Astrocyte of the spinal cord (primary cell): ENCODE measurements around the gene CYB561D1.

ENCODE experiments used
- DNase-seq: peaks from one replicate; pipeline ENCODE4 v3.0.0; 2011; ENCODE audit warnings: low read depth, low spot score
- H3K4me3 ChIP-seq: 2 replicates; pipeline ENCODE4 v1.5.1; 2011; ENCODE audit warnings: low read depth, mild to moderate bottlenecking, low read length, moderate library complexity
- in situ Hi-C: cut with HindIII; loops from 2 replicates; pipeline ENCODE4 v1.10.0; 2017; ENCODE audit warnings: low sequenced_read_pairs
- TF ChIP-seq, protein P1 (sequence below): IDR thresholded peaks from 2 replicates; pipeline ENCODE4 v1.5.1; 2012; ENCODE audit warnings: low read depth, mild to moderate bottlenecking, low read length, inconsistent platforms

The CYB561D1 gene

GRCh38 chr1:109481646-109482045 is 12.2 kb upstream of the CYB561D1 start:
- no peak for DNase-seq
- in situ Hi-C loops, result no loop called here
- no peak overlapping the region for H3K4me3 ChIP-seq
- TF ChIP-seq, protein P1, sequence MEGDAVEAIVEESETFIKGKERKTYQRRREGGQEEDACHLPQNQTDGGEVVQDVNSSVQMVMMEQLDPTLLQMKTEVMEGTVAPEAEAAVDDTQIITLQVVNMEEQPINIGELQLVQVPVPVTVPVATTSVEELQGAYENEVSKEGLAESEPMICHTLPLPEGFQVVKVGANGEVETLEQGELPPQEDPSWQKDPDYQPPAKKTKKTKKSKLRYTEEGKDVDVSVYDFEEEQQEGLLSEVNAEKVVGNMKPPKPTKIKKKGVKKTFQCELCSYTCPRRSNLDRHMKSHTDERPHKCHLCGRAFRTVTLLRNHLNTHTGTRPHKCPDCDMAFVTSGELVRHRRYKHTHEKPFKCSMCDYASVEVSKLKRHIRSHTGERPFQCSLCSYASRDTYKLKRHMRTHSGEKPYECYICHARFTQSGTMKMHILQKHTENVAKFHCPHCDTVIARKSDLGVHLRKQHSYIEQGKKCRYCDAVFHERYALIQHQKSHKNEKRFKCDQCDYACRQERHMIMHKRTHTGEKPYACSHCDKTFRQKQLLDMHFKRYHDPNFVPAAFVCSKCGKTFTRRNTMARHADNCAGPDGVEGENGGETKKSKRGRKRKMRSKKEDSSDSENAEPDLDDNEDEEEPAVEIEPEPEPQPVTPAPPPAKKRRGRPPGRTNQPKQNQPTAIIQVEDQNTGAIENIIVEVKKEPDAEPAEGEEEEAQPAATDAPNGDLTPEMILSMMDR, result no peak

- H3K4me3 ChIP-seq, result no peak overlapping the region
- in situ Hi-C loops, result no loop called here
- TF ChIP-seq, protein P1, result no peak
- DNase-seq, result no peak
Observed at GRCh38 chr1:109482242-109482641, 11.7 kb upstream of the CYB561D1 start.

DNA sequence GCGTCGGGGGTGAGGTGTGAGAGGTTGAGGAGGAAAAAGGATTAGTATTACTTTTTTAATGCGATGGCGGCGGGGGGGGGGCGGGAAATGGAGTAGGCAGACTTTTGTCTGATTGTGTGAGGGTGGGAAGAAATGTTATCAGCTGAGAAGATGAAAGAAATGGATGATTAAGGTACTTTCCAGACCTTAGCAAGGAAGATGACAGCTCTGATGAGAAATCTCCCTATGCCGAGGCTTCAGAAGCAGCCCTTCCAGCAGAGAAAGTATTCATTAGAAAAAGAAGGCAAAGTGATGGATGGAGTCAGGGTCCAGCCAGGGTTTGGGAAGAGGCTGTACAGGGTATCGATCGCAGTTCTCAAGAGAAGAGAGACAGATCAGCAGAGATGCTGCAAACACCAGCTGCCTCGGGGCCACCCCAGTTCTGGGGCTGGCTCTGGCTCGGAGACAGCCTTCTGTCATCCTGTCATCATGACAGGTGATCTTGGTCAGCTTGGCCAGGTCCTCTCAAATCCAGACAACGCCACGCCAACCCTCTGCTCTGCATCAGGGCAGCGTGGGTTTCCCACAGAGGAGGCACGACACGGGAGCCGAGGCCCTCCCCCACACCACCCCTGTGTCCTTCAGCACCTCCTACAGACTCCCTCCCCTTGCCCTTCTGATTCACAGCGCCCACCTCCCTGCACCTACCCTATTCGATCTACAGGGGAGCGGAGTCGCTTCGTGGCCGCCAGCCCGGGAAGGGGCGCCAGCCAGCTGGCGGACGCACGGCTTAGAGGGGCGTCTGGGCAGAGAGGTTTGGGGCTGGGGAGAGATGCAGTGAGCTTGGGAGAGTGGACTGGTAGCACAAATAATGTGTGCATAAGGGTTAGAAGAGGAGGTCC is 10.9 kb upstream of the CYB561D1 start:
- in situ Hi-C loops, result no loop called here
- H3K4me3 ChIP-seq, result peak overlapping the region; percentile 61
- no peak for DNase-seq
- TF ChIP-seq, protein P1, result no peak

DNA sequence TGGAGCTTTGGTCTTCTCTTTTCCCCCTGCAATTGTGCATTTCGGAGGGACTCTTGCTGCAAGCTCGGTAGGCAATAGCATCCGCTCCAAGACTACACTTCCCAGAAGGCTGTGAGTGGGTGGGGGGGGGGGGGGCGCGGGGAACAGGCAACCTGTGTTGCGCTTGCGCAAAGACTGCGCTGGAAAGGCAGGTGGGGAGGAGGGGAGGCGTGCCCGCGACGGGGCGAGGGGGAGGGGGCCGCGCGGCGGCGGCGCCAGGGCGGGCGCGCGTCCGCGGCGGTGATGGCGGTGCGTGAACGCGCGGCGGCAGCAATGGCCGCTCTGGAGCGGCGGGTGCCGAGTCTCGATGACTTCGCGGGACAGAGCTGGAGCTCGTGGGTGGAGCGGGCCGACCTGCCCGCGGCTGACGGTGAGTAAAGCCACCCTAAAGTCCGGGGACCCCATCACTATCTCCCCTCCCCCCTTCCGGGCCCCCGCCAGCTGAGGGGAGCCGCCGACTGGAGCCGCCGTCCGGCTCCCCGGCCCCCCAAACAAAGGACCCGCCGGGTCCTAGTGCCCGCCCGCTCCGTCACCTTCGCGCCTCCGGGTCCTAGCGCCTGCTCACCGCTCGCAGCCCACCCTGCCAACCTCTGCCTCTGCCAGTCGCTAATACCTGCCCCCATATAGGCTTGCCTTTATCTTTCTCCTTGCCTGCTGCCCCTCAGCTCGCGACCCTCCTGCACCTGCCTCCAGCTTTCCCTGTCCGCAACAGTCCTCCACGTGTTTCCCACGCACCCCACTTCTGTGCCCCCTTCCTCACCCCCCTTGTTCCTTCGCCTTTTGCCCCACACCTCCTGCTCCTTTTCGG is 10.0 kb upstream of the CYB561D1 start, which contains the start of gene ATXN7L2:
Gene ATXN7L2, plus strand, starts transcription at position 234 of the 847 bp plus-strand sequence. Its CDS starts 49 bp downstream, at position 283.
- in situ Hi-C loops, result no loop called here
- peak; percentile 92 for DNase-seq
- peak within 1 kb of the TSS; percentile 83 for H3K4me3 ChIP-seq
- TF ChIP-seq, protein P1, result no peak

DNA sequence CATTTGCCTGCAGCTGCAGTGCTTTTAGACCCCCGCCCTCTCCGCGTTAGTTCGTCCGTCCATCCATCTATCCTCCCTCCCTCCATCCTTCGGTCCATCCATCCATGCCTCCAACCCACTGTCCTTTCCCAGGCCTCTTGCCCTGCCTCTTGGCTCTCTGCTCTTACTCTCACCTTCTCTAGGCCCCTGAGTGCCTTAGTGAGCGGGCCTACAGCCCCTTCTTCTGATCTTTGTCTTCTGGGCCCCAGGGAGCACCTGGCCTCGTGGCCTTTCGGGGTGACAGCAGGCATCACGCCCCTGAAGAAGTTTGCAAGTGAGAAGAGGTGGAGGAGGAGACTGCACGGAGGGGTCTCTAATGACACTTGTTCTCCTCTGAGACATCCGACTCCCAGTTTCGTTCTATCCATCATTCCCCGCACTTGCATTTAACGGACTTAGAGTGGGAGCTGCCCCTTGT is 9.3 kb upstream of the CYB561D1 start:
- in situ Hi-C loops, result no loop called here
- DNase-seq, result no peak
- TF ChIP-seq, protein P1, result no peak
- H3K4me3 ChIP-seq, result peak overlapping the region; percentile 83

GRCh38 chr1:109485001-109485400 is 8.9 kb upstream of the CYB561D1 start:
- DNase-seq, result no peak
- in situ Hi-C loops, result no loop called here
- TF ChIP-seq, protein P1, result no peak
- peak overlapping the region; percentile 83 for H3K4me3 ChIP-seq
